ENCODE measurements around the gene RABEP1. TPM values are rescaled to one million over a fixed set of nuclear protein-coding genes. Genes with fewer than 3 reads are reported as not detected.
A peak's percentile ranks its signal among the peaks of the same experiment; 100 is the strongest.

RABEP1 gene
- total RNA-seq, 4 donors from 2014 or later: 36.0 to 57.7 (median 40.9) TPM

DNA sequence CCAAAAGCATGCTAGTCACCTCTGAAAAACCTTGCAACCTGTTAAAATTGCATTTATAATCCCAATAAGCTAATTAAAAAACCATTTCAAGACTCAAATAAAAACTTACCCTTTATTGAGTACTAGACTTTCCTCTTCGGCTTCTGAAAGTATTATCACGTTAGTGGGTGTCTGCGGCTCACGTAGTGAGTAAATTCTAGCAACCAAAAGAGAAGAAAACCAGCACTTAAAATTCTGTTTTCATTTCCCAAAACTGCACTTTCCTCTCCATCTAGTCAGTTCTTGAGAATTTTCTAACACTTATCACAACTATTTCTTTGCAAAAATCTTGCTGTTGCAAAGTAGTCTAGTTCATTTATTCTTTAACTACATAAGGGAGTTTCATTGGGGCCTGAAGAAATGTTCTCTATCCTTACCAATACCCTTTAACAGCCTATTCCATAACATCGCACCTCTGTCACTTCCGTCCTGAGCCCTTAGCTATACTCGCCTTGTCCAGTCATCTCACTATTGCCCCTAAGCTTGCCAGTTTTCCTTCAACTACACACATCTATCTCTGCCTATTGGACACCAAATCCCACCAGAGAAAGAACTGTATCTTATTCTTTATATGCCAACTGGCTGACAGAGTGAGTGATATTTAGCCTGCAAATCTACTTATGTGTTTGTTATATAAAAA, 128.6 kb downstream of the RABEP1 start:
- H3K4me1 ChIP-seq: no peaks in the 10 kb centered on the region
- 95% methylated on average over 7 of the region's 7 CpGs for WGBS, 2 donors
- DNase-seq: no peak
- no peak overlapping the region for H3K27ac ChIP-seq
- intact Hi-C loops (cut with DNase I): no loop called here
- H3K36me3 ChIP-seq: peaks cover 70 to 75% of the 10 kb centered on the region in 2 donors
- H3K27me3 ChIP-seq: no peaks in the 10 kb centered on the region
- TF ChIP-seq, protein P1, sequence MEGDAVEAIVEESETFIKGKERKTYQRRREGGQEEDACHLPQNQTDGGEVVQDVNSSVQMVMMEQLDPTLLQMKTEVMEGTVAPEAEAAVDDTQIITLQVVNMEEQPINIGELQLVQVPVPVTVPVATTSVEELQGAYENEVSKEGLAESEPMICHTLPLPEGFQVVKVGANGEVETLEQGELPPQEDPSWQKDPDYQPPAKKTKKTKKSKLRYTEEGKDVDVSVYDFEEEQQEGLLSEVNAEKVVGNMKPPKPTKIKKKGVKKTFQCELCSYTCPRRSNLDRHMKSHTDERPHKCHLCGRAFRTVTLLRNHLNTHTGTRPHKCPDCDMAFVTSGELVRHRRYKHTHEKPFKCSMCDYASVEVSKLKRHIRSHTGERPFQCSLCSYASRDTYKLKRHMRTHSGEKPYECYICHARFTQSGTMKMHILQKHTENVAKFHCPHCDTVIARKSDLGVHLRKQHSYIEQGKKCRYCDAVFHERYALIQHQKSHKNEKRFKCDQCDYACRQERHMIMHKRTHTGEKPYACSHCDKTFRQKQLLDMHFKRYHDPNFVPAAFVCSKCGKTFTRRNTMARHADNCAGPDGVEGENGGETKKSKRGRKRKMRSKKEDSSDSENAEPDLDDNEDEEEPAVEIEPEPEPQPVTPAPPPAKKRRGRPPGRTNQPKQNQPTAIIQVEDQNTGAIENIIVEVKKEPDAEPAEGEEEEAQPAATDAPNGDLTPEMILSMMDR (IDR thresholded peaks at IDR 0.05): no peak
- TF ChIP-seq POLR2A (IDR thresholded peaks at IDR 0.05): no peak
- H3K4me3 ChIP-seq (replicated peaks in 1 of 3): no peak overlapping the region
- H3K9me3 ChIP-seq: no peaks in the 10 kb centered on the region

DNA sequence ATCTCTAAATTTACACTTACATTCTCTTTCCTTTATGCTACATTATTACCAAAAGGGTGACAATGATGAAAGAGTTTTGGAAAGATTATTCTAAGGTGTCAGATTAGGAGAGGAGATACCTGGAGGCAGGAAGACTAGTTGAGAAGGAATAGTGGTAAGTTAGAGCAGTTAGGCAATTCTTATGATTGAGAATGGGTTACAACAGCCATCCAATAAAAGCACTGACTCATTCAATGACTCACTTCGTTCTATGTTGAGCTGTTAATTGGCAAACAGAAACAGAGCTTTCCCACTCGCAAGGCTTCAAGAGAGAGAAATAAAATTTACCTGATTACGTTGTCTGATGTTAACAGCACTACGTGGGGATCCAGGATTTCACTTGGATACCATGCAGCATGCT, 131.6 kb downstream of the RABEP1 start:
- WGBS, 2 donors: 81 to 88% methylated on average over 4 of the region's 4 CpGs
- H3K27me3 ChIP-seq: no peaks in the 10 kb centered on the region
- no peak for DNase-seq
- H3K9me3 ChIP-seq: no peaks in the 10 kb centered on the region
- TF ChIP-seq, protein P1 (IDR thresholded peaks at IDR 0.05): no peak
- H3K27ac ChIP-seq: no peak overlapping the region
- peaks cover 12 to 22% of the 10 kb centered on the region in 2 donors for H3K4me1 ChIP-seq
- H3K36me3 ChIP-seq: peaks cover 44 to 46% of the 10 kb centered on the region in 2 donors
- no peak overlapping the region for H3K4me3 ChIP-seq (replicated peaks in 1 of 3)
- intact Hi-C loops (cut with DNase I): no loop called here

DNA sequence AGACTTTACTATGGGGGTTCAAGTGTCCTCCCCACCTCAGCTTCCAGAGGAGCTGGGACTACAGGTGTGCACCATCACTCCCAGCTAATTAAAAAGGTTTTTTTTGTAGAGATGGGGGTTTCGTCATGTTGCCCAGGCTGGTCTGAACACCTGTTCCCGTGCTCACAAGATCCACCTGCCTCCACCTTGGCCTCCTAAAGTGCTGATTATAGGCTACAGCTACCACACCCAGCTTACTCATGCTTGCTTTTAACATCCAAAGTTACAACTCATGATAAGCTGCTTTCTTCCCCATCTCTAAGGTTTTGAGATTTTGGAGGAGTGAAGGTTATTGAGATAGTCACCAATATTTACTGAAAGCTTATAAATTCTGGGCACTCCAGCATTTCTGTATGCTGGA, 134.8 kb downstream of the RABEP1 start:
- DNase-seq: no peak
- no peaks in the 10 kb centered on the region for H3K9me3 ChIP-seq
- 88 to 97% methylated on average over 2 of the region's 2 CpGs for WGBS, 2 donors
- H3K4me1 ChIP-seq: peaks cover 21 to 31% of the 10 kb centered on the region in 2 donors
- H3K27ac ChIP-seq: no peak overlapping the region
- intact Hi-C loops (cut with DNase I): no loop called here
- H3K36me3 ChIP-seq: peaks cover 26 to 27% of the 10 kb centered on the region in 2 donors
- H3K4me3 ChIP-seq (replicated peaks in 1 of 3): no peak overlapping the region
- TF ChIP-seq POLR2A (IDR thresholded peaks at IDR 0.05): no peak
- TF ChIP-seq, protein P1 (IDR thresholded peaks at IDR 0.05): no peak
- no peaks in the 10 kb centered on the region for H3K27me3 ChIP-seq

DNA sequence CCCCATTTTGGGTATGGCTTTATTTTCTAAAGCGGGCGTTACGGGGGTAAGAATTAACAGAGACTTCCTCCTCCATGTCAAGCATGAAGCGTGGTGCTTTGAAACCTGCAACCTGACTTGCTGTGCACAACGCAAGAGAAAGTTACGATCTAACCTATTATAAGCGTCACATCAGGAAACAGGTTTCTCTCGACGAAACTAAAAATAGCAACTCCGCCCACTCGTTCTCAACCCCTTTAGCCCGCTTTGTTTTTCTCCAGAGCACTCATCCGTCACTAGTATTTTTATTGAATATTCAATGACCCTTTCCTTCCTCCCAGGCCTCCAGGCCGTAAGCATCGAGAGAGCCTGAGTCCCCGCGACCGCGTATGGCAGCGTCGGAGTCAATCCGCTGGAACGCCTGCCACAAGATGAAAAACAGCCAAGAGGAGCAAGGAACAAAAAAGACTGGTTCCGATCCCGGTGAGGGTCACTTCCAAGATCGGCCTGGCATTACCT, 136.8 kb downstream of the RABEP1 start:
- peak overlapping the region; percentile 50 to 91 (median 71) for H3K4me3 ChIP-seq (replicated peaks in 1 of 3)
- peak; percentile 80 for DNase-seq
- H3K27ac ChIP-seq: peak overlapping the region; percentile 94 to 96 (median 95)
- TF ChIP-seq, protein P1 (IDR thresholded peaks at IDR 0.05): no peak
- TF ChIP-seq POLR2A (IDR thresholded peaks at IDR 0.05): peak in 1 of 2 donors; percentile 33
- no peaks in the 10 kb centered on the region for H3K9me3 ChIP-seq
- WGBS, 2 donors: 0 to 1% methylated on average over 23 to 25 of the region's 26 CpGs
- peaks cover 21 to 31% of the 10 kb centered on the region in 2 donors for H3K4me1 ChIP-seq
- no peaks in the 10 kb centered on the region for H3K27me3 ChIP-seq
- peaks cover 17 to 21% of the 10 kb centered on the region in 2 donors for H3K36me3 ChIP-seq
- intact Hi-C loops (cut with DNase I): no loop called here

DNA sequence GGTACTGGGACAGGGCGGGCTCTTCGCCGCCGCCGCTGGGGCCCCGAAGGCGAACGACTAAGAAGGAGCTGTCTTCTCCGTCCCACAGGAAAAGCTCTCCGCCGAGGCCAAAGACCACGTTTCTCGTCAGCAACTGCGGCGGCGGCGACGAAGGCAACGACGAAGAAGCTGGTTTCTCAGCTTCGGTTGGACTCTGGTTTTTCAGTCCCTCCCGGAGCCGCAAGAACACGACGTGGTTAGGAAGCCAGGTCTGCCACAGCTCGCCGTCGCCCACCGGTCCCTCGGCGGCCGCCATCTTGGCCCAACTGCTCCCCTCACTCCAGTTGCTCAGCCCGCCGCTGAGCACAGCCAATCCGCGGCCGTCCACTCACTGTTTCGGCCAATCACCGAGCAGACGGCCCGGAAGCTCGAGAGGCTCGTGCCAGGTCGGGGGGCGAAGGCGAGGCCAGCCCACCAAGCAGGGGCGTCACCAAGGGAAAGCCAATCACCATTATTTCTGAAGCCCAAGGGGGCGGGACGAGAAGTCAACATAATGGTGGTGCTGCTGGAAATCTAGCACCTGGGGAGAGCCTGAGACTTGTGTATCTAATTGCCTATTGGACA, 137.4 kb downstream of the RABEP1 start, which contains the start of gene NUP88:
TSS of gene NUP88 (minus strand) at position 307 of the 603 bp plus-strand sequence. CDS start at position 295, 12 bp downstream.
- intact Hi-C loops (cut with DNase I): no loop called here
- peaks cover 21 to 31% of the 10 kb centered on the region in 2 donors for H3K4me1 ChIP-seq
- H3K27ac ChIP-seq: peak within 1 kb of the TSS; percentile 94 to 96 (median 95)
- peaks cover 16 to 19% of the 10 kb centered on the region in 2 donors for H3K36me3 ChIP-seq
- WGBS, 2 donors: 0 to 1% methylated on average over 12 to 21 of the region's 49 CpGs
- peak; percentile 97 to 98 for DNase-seq
- H3K27me3 ChIP-seq: no peaks in the 10 kb centered on the region
- peak within 1 kb of the TSS; percentile 50 to 91 (median 71) for H3K4me3 ChIP-seq (replicated peaks in 1 of 3)
- no peaks in the 10 kb centered on the region for H3K9me3 ChIP-seq
- TF ChIP-seq, protein P1 (IDR thresholded peaks at IDR 0.05): no peak
- TF ChIP-seq POLR2A (IDR thresholded peaks at IDR 0.05): peak; percentile 81 to 82
